H1 (cell line): ENCODE results near the gene GPR35. TPM values are rescaled to one million over a fixed set of nuclear protein-coding genes. Genes with fewer than 3 reads are reported as not detected.

ENCODE experiments used
- CTCF ChIA-PET: fragments of 300-600 bp; sonication (Branson Sonifier 250); formaldehyde crosslinking; loops from one replicate; lab custom pipeline; 2021; ENCODE audit not compliant: partially characterized antibody; lab: Charles Lee
- POLR2A ChIA-PET: fragments of 300-600 bp; sonication (Branson Sonifier 250); formaldehyde crosslinking; loops from one replicate; lab custom pipeline; 2021; ENCODE audit warnings: inconsistent platforms; ENCODE audit not compliant: partially characterized antibody; lab: Charles Lee
- DNase-seq, 2 experiments: peaks; one replicate each; pipeline versions ENCODE4 v3.0.0 to v3.0.0-alpha.2; 2010 to 2022; ENCODE audit warnings: low spot score in 2 of 2, low read depth in 1 of 2, mixed read lengths in 1 of 2
- FAIRE-seq: peaks from 2 replicates; lab custom pipeline; 2011; peaks lifted over from hg19 to GRCh38; lab: Jason Lieb, UNC
- H2AFZ ChIP-seq: 2 replicates; pipeline ENCODE4 v1.8.1; 2012; ENCODE audit warnings: low read length, inconsistent platforms
- H2AK5ac ChIP-seq: 2 replicates; pipeline ENCODE4 v1.6.1; 2013; ENCODE audit warnings: low read depth, low read length
- H2BK120ac ChIP-seq: replicated peaks from 2 replicates; pipeline ENCODE3; 2013; ENCODE audit warnings: low read depth, low read length, inconsistent platforms
- H2BK12ac ChIP-seq: 2 replicates; pipeline ENCODE4 v1.6.1; 2013; ENCODE audit warnings: low read depth, low read length
- H2BK15ac ChIP-seq: 2 replicates; pipeline ENCODE4 v1.6.1; 2013; ENCODE audit warnings: low read length
- H2BK20ac ChIP-seq: 2 replicates; pipeline ENCODE4 v1.6.1; 2013; ENCODE audit warnings: low read length
- H2BK5ac ChIP-seq: 2 replicates; pipeline ENCODE4 v1.6.1; 2013; ENCODE audit warnings: low read depth, low read length
- H3K14ac ChIP-seq: 2 replicates; pipeline ENCODE4 v1.6.1; 2013; ENCODE audit warnings: inconsistent platforms; ENCODE audit not compliant: insufficient read length
- H3K18ac ChIP-seq: 2 replicates; pipeline ENCODE4 v1.6.1; 2013; ENCODE audit warnings: low read length; ENCODE audit errors: extremely low read depth
- H3K23ac ChIP-seq: 2 replicates; pipeline ENCODE4 v1.6.1; 2013; ENCODE audit warnings: inconsistent platforms; ENCODE audit not compliant: insufficient read length
- H3K23me2 ChIP-seq: 2 replicates; pipeline ENCODE4 v1.6.1; 2013; ENCODE audit warnings: low read depth, low read length
- H3K27ac ChIP-seq: 2 replicates; pipeline ENCODE4 v1.6.1; 2011; ENCODE audit warnings: low read depth, low read length, inconsistent platforms
- H3K27me3 ChIP-seq, 4 experiments: replicated peaks in 1 of 4; 1 replicate in 1 of 4; 2 replicates in 3 of 4; pipeline versions ENCODE4 v1.6.1 to v1.8.1; 2011 to 2013; ENCODE audit warnings: low read length in 3 of 4, mild to moderate bottlenecking in 3 of 4, inconsistent platforms in 2 of 4, mixed read lengths in 2 of 4, moderate library complexity in 1 of 4; ENCODE audit not compliant: control insufficient read depth in 3 of 4, insufficient read depth in 3 of 4; ENCODE audit errors: extremely low read depth in 1 of 4
- H3K36me3 ChIP-seq, 4 experiments: 2 replicates each; pipeline versions ENCODE4 v1.6.1 to v1.8.1; 2011 to 2013; ENCODE audit warnings: mild to moderate bottlenecking in 4 of 4, low read length in 3 of 4, moderate library complexity in 2 of 4, control low read depth in 1 of 4, inconsistent platforms in 1 of 4; ENCODE audit not compliant: insufficient read depth in 4 of 4, control insufficient read depth in 2 of 4
- H3K4ac ChIP-seq: replicated peaks from 2 replicates; pipeline ENCODE3; 2013; ENCODE audit warnings: low read length, low read depth, mixed read lengths, inconsistent platforms; ENCODE audit not compliant: insufficient read length
- H3K4me1 ChIP-seq, 4 experiments: replicated peaks in 1 of 4; 1 replicate in 1 of 4; 2 replicates in 3 of 4; pipeline versions ENCODE4 v1.6.1 to v1.8.1; 2011 to 2013; ENCODE audit warnings: low read length in 3 of 4, inconsistent platforms in 2 of 4, mixed read lengths in 1 of 4; ENCODE audit not compliant: insufficient read depth in 4 of 4, control insufficient read depth in 3 of 4
- H3K4me2 ChIP-seq, 2 experiments: 2 replicates each; pipeline versions ENCODE4 v1.6.1 to v1.8.1; 2011 to 2013; ENCODE audit warnings: low read depth in 2 of 2, low read length in 2 of 2, control low read depth in 1 of 2, inconsistent platforms in 1 of 2, mild to moderate bottlenecking in 1 of 2; ENCODE audit not compliant: insufficient read depth in 1 of 2
- H3K4me3 ChIP-seq, 4 experiments: fragments of 200-600, 300-600 bp in 1 of 4; sonication (generic), shearing (Covaris generic), sonication (Bioruptor Twin) in 1 of 4; 2 replicates each; pipeline versions ENCODE4 v1.5.1 to v1.8.1; 2011 to 2016; ENCODE audit warnings: low read length in 4 of 4, low read depth in 3 of 4, control low read depth in 2 of 4, inconsistent platforms in 2 of 4, mild to moderate bottlenecking in 2 of 4, mixed read lengths in 1 of 4, moderate library complexity in 1 of 4; ENCODE audit not compliant: insufficient read depth in 2 of 4; ENCODE audit errors: extremely low read depth in 1 of 4
- H3K56ac ChIP-seq: replicated peaks from 2 replicates; pipeline ENCODE3; 2013; ENCODE audit warnings: low read depth, mild to moderate bottlenecking, mixed read lengths, low read length, inconsistent platforms; ENCODE audit not compliant: insufficient read length
- H3K79me1 ChIP-seq: 2 replicates; pipeline ENCODE4 v1.6.1; 2013; ENCODE audit warnings: low read depth, low read length, control low read depth
- H3K79me2 ChIP-seq, 2 experiments: 2 replicates each; pipeline versions ENCODE4 v1.6.1 to v1.8.1; 2012 to 2013; ENCODE audit warnings: low read length in 2 of 2, mild to moderate bottlenecking in 2 of 2, inconsistent platforms in 1 of 2; ENCODE audit not compliant: insufficient read depth in 2 of 2, control insufficient read depth in 1 of 2
- H3K9ac ChIP-seq, 4 experiments: replicated peaks in 1 of 4; 1 replicate in 1 of 4; 2 replicates in 3 of 4; pipeline versions ENCODE4 v1.6.1 to v1.8.1; 2011 to 2013; ENCODE audit warnings: low read depth in 3 of 4, low read length in 3 of 4, control low read depth in 2 of 4, mild to moderate bottlenecking in 2 of 4, moderate library complexity in 2 of 4, inconsistent platforms in 1 of 4; ENCODE audit errors: extremely low read depth in 1 of 4
- H3K9me3 ChIP-seq, 2 experiments: 2 replicates each; pipeline versions ENCODE4 v1.6.1 to v1.8.1; 2012 to 2013; ENCODE audit warnings: mild to moderate bottlenecking in 2 of 2, moderate library complexity in 2 of 2, control low read depth in 1 of 2, inconsistent platforms in 1 of 2, low read depth in 1 of 2, low read length in 1 of 2, mixed read lengths in 1 of 2; ENCODE audit not compliant: insufficient read depth in 2 of 2
- H4K20me1 ChIP-seq, 2 experiments: replicated peaks in 1 of 2; 2 replicates each; pipeline versions ENCODE3 to v1.8.1; 2011 to 2013; ENCODE audit warnings: inconsistent platforms in 2 of 2, low read length in 2 of 2, mild to moderate bottlenecking in 1 of 2; ENCODE audit not compliant: insufficient read depth in 2 of 2, control insufficient read depth in 1 of 2
- H4K5ac ChIP-seq: 2 replicates; pipeline ENCODE4 v1.6.1; 2013; ENCODE audit warnings: low read length, low read depth, mixed read lengths, inconsistent platforms; ENCODE audit not compliant: insufficient read length
- H4K8ac ChIP-seq: 2 replicates; pipeline ENCODE4 v1.8.0; 2013; ENCODE audit warnings: mild to moderate bottlenecking, moderate library complexity, low read length, inconsistent platforms; ENCODE audit not compliant: insufficient read depth; ENCODE audit errors: extremely low read depth
- H4K91ac ChIP-seq: replicated peaks from 2 replicates; pipeline ENCODE3; 2013; ENCODE audit warnings: low read length, mixed read lengths, inconsistent platforms; ENCODE audit not compliant: insufficient read length
- ASH2L ChIP-seq: fragments of 200-600, 300-600 bp; sonication (generic); IDR thresholded peaks from one replicate; pipeline ENCODE4 v1.7.1; 2017; ENCODE audit warnings: low read length
- GABPA ChIP-seq: IDR thresholded peaks from 2 replicates; pipeline ENCODE4 v1.6.1; 2011; ENCODE audit warnings: mild to moderate bottlenecking, low read length, moderate library complexity, borderline replicate concordance; ENCODE audit not compliant: insufficient read depth
- JUN ChIP-seq: IDR thresholded peaks from 2 replicates; pipeline ENCODE4 v1.6.1; 2011; ENCODE audit warnings: low read depth, mild to moderate bottlenecking, improper control_type of control experiment, low read length
- WGBS, 2 experiments: shearing (Covaris generic) in 1 of 2; methylation state at CpG; one replicate each; pipeline versions ENCODE4 v1.1.6 to v1.1.7; 2013 to 2015; ENCODE audit warnings: low lambda C conversion rate in 2 of 2, mixed read lengths in 2 of 2, inconsistent platforms in 1 of 2, low coverage in 1 of 2, missing lambda C conversion rate in 1 of 2; ENCODE audit not compliant: insufficient replicate concordance in 2 of 2, insufficient coverage in 1 of 2, insufficient read length in 1 of 2; ENCODE audit errors: extremely low coverage in 1 of 2, missing lambda C conversion rate in 1 of 2; 5-methylcytosine and 5-hydroxymethylcytosine counted together
- polyA plus RNA-seq, 7 experiments: library from polyadenylated mRNA; depleted of rRNA in 3 of 7; stranded (reverse) in 5 of 7; unstranded in 2 of 7; fragments of >200 nt in 5 of 7; fragments of 200-250 nt in 2 of 7; gene quantifications; 1 replicate in 5 of 7; 2 replicates in 1 of 7; 4 replicates in 1 of 7; pipeline versions ENCODE4 v1.2.1 to v1.2.3, GENCODE V29; 2011 to 2013; ENCODE audit warnings: missing spikeins in 2 of 7, mixed read lengths in 2 of 7
- total RNA-seq: library from RNA; stranded (reverse); fragmentation: NEBNext Ultra II Directional; extraction: Animal tissue kit (Norgen Biotek cat#: 25700); gene quantifications from 2 replicates; pipeline ENCODE4 v1.2.1, GENCODE V29; 2021

The GPR35 gene
- total and polyA plus RNA-seq, 2 of the 8 experiments (the other 6 are each of a cell fraction or from before 2014, with no cell fraction given) = 0.47 TPM; not detected in 1

GRCh38 chr2:240622060-240622411, 3.2 kb upstream of the GPR35 start:
- FAIRE-seq (no peak), DNase-seq (no peak)
- H3K23ac ChIP-seq = no peak overlapping the region
- H3K9me3 ChIP-seq = peaks cover 16% of the 10 kb centered on the region in 2 experiments; a peak in 3 of 4 replicates
- H2BK12ac ChIP-seq = no peak overlapping the region
- no peak overlapping the region for H4K8ac ChIP-seq
- H2BK20ac ChIP-seq = no peak overlapping the region
- ChIA-PET POLR2A (interaction anchor here (1.6 kb wide), 1 partner anchor 35 kb away, joined by 4 read pairs; the partner anchor contains the start of gene CAPN10), CTCF (interaction anchor here (1.2 to 1.7 kb wide), 7 partner anchors 10 to 61 kb away, joined by 3 to 4 read pairs (median 3); no protein-coding TSS in a partner anchor)
- no peak overlapping the region for H4K5ac ChIP-seq
- WGBS, 2 experiments = 76% methylated on average over 9 of the region's 9 CpGs; no CpG with 5 or more reads in 1 of the 2 experiments
- H2AK5ac ChIP-seq = 0 out of 2 replicates have a peak overlapping the region, but pooled peaks have one; percentile 28
- H2BK15ac ChIP-seq = no peak overlapping the region
- H3K27ac ChIP-seq = no peak overlapping the region
- no peak overlapping the region for H2BK5ac ChIP-seq
- H4K91ac ChIP-seq = no peak overlapping the region
- no peak overlapping the region for H3K9ac ChIP-seq
- H3K4me1 ChIP-seq = peaks cover 0 to 6% (median 1%) of the 10 kb centered on the region in 4 experiments; a peak in 3 of 7 replicates
- H3K56ac ChIP-seq = no peak overlapping the region
- no peak overlapping the region for H3K14ac ChIP-seq
- H3K27me3 ChIP-seq = no peaks in the 10 kb centered on the region
- no peak overlapping the region for H3K4ac ChIP-seq
- no peak overlapping the region for H3K4me3 ChIP-seq
- H2BK120ac ChIP-seq = no peak overlapping the region
- no peaks in the 10 kb centered on the region for H3K79me1 ChIP-seq
- no peaks in the 10 kb centered on the region for H3K23me2 ChIP-seq
- H2AFZ ChIP-seq = no peak overlapping the region
- H3K79me2 ChIP-seq = no peaks in the 10 kb centered on the region
- no peaks in the 10 kb centered on the region for H3K36me3 ChIP-seq
- no peak overlapping the region for H3K4me2 ChIP-seq
- H3K18ac ChIP-seq = no peak overlapping the region
- no peaks in the 10 kb centered on the region for H4K20me1 ChIP-seq
- TF ChIP-seq JUN = no peak
- no peak for TF ChIP-seq GABPA
- no peak for TF ChIP-seq ASH2L
